B cell (primary cell): Measurements from ENCODE around the gene OR1M1.

Experiments used
- EZH2 ChIP-seq: IDR thresholded peaks from 2 replicates; pipeline ENCODE4 v1.6.1; 2012; ENCODE audit warnings: borderline replicate concordance, low read depth, mild to moderate bottlenecking, moderate library complexity, low read length; ENCODE audit not compliant: insufficient read depth, poor library complexity, severe bottlenecking
- TF ChIP-seq, protein P1 (sequence below): fragments of 200-600 bp; IDR thresholded peaks from one replicate; pipeline ENCODE4 v1.8.0; 2022; ENCODE audit warnings: antibody characterized with exemption, mild to moderate bottlenecking

GRCh38 chr19:9132422-9132821 is 45.6 kb downstream of the OR1M1 start:
- TF ChIP-seq, protein P1, sequence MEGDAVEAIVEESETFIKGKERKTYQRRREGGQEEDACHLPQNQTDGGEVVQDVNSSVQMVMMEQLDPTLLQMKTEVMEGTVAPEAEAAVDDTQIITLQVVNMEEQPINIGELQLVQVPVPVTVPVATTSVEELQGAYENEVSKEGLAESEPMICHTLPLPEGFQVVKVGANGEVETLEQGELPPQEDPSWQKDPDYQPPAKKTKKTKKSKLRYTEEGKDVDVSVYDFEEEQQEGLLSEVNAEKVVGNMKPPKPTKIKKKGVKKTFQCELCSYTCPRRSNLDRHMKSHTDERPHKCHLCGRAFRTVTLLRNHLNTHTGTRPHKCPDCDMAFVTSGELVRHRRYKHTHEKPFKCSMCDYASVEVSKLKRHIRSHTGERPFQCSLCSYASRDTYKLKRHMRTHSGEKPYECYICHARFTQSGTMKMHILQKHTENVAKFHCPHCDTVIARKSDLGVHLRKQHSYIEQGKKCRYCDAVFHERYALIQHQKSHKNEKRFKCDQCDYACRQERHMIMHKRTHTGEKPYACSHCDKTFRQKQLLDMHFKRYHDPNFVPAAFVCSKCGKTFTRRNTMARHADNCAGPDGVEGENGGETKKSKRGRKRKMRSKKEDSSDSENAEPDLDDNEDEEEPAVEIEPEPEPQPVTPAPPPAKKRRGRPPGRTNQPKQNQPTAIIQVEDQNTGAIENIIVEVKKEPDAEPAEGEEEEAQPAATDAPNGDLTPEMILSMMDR = no peak
- TF ChIP-seq EZH2 = no peak
